MCF 10A (cell line): ENCODE results near the gene TRMT6. TPM values are rescaled to one million over a fixed set of nuclear protein-coding genes. Genes with fewer than 3 reads are reported as not detected.

Experiments used
- BruUV-seq: library from RNA; stranded (reverse); fragments of 400-500 nt; replicated peaks from 2 replicates; lab custom pipeline; 2021; lab: Mats Ljungman, UMichigan
- CTCF ChIA-PET: fragments of 300-600 bp; sonication (Branson Sonifier 250); formaldehyde crosslinking; extraction: SDS; loops from one replicate; lab custom pipeline; 2021; ENCODE audit warnings: antibody characterized with exemption, inconsistent platforms; lab: Yijun Ruan, JAX
- POLR2A ChIA-PET: fragments of 300-600, 350-650 bp; sonication (Branson Sonifier 250); formaldehyde crosslinking; extraction: SDS; loops from one replicate; lab custom pipeline; 2020; ENCODE audit warnings: antibody characterized with exemption, inconsistent platforms; lab: Yijun Ruan, JAX
- DNase-seq: peaks from one replicate; pipeline ENCODE4 v3.0.0-alpha.2; 2018; ENCODE audit not compliant: unreplicated experiment
- H3K27ac Mint-ChIP-seq: one replicate; pipeline ENCODE4 v1.8.0; 2022; ENCODE audit warnings: mild to moderate bottlenecking, low read depth, mixed read lengths; ENCODE audit not compliant: unreplicated experiment
- H3K27me3 Mint-ChIP-seq: one replicate; pipeline ENCODE4 v1.8.0; 2022; ENCODE audit warnings: mixed read lengths; ENCODE audit not compliant: insufficient read depth, unreplicated experiment
- H3K36me3 Mint-ChIP-seq: one replicate; pipeline ENCODE4 v1.8.0; 2022; ENCODE audit warnings: mild to moderate bottlenecking, moderate library complexity, mixed read lengths; ENCODE audit not compliant: insufficient read depth, unreplicated experiment
- H3K4me1 Mint-ChIP-seq: one replicate; pipeline ENCODE4 v1.8.0; 2022; ENCODE audit warnings: mixed read lengths; ENCODE audit not compliant: insufficient read depth, unreplicated experiment
- H3K4me3 Mint-ChIP-seq: one replicate; pipeline ENCODE4 v1.8.0; 2022; ENCODE audit warnings: mild to moderate bottlenecking, moderate library complexity, mixed read lengths; ENCODE audit not compliant: unreplicated experiment
- H3K9me3 Mint-ChIP-seq: one replicate; pipeline ENCODE4 v1.8.0; 2022; ENCODE audit warnings: mixed read lengths; ENCODE audit not compliant: unreplicated experiment
- intact Hi-C: fragments of 100-400 bp; cut with micrococcal nuclease; formaldehyde crosslinking; loops from 2 replicates; pipeline ENCODE4 v1.14.1; 2022
- total RNA-seq: library from RNA; stranded (reverse); gene quantifications from 2 replicates; pipeline ENCODE4 v1.2.3, GENCODE V29; 2022
- TF ChIP-seq, protein P1 (sequence below): fragments of 200-600 bp; IDR thresholded peaks from one replicate; pipeline ENCODE4 v1.8.0; 2022; ENCODE audit warnings: antibody characterized with exemption, mild to moderate bottlenecking; ENCODE audit not compliant: unreplicated experiment

Gene TRMT6
- total RNA-seq, 1 experiment from 2014 or later: 44.9 TPM

DNA sequence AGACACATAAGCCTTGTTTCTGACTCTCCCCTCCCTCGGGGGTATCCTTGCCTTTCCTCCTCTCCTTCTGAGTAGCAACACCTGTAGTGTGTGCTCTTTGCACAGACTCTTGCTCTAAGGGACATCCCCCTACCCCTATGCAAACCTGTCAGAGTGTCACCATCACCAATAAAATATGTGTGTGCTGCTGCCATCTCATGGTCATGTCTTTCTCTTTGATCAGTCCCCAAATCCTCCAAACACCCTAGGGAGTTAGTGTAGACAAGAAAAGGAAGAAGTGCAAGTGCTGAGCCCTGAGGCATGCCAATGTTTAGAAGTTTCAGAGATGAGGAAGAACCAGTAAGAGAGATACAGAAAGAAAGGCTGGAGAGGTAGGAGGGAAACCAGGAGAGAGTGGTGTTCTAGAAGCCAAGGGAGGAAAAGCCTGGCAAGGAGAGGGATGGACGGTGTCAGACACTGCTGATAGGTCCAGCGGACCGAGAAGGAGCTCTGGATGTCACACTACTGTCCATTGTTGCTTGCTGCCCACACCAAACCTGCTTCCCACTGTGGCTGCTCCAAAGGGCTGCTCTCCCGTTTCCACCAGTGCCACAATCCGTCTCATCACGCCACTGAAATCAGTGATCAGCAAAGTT lies 16.4 kb downstream of the TRMT6 start:
- no peak overlapping the region for H3K27ac Mint-ChIP-seq
- DNase-seq: peak; percentile 56
- no TSS peak for BruUV-seq
- POLR2A ChIA-PET: interaction anchor here (0.8 to 1.0 kb wide), 2 partner anchors 12 to 15 kb away, joined by 4 to 6 read pairs; no protein-coding TSS in a partner anchor
- H3K9me3 Mint-ChIP-seq: no peaks in the 10 kb centered on the region
- CTCF ChIA-PET: interaction anchor here (0.6 to 4.7 kb wide), 15 partner anchors 8 to 420 kb away, joined by 3 to 41 read pairs (median 3); no protein-coding TSS in a partner anchor
- no peaks in the 10 kb centered on the region for H3K27me3 Mint-ChIP-seq
- peaks cover 14% of the 10 kb centered on the region for H3K36me3 Mint-ChIP-seq
- intact Hi-C loops: loop anchor here (1.0 to 5.0 kb wide), 4 partner anchors 127 to 405 kb away; no protein-coding TSS in a partner anchor
- H3K4me1 Mint-ChIP-seq: peaks cover 5% of the 10 kb centered on the region
- TF ChIP-seq, protein P1, sequence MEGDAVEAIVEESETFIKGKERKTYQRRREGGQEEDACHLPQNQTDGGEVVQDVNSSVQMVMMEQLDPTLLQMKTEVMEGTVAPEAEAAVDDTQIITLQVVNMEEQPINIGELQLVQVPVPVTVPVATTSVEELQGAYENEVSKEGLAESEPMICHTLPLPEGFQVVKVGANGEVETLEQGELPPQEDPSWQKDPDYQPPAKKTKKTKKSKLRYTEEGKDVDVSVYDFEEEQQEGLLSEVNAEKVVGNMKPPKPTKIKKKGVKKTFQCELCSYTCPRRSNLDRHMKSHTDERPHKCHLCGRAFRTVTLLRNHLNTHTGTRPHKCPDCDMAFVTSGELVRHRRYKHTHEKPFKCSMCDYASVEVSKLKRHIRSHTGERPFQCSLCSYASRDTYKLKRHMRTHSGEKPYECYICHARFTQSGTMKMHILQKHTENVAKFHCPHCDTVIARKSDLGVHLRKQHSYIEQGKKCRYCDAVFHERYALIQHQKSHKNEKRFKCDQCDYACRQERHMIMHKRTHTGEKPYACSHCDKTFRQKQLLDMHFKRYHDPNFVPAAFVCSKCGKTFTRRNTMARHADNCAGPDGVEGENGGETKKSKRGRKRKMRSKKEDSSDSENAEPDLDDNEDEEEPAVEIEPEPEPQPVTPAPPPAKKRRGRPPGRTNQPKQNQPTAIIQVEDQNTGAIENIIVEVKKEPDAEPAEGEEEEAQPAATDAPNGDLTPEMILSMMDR: peak; percentile 42
- H3K4me3 Mint-ChIP-seq: no peak overlapping the region

DNA sequence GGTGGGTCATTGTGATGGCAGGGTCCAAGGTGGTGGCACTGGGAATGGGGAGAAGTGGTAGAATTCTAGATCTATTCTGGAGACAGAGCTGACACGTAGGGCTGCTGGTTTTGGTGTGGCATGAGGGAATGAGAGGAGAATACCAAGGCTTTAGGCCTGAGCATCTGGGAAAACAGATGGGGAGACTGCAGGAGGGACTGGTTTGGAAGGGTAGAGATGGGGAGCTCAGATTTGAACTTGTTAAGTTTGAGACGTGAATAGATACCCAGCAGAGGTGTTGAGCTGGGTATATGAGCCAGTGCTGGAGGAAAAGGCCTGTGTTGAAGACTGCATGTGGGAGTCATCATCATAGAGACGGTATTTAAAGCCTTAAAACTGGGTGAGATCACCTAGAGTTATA lies 17.5 kb downstream of the TRMT6 start:
- Mint-ChIP-seq H3K36me3 (peaks cover 3% of the 10 kb centered on the region), H3K27ac (no peak overlapping the region), H3K4me3 (no peak overlapping the region), H3K9me3 (no peaks in the 10 kb centered on the region), H3K27me3 (no peaks in the 10 kb centered on the region), H3K4me1 (peaks cover 5% of the 10 kb centered on the region)
- intact Hi-C loops: loop anchor here (1.0 to 5.0 kb wide), 3 partner anchors 125 to 365 kb away; no protein-coding TSS in a partner anchor
- TF ChIP-seq, protein P1: no peak
- CTCF ChIA-PET: interaction anchor here (0.7 to 4.7 kb wide), 13 partner anchors 32 to 419 kb away, joined by 3 to 41 read pairs (median 4); no protein-coding TSS in a partner anchor
- DNase-seq: no peak
- no TSS peak for BruUV-seq
- POLR2A ChIA-PET: interaction anchor here (0.6 to 1.0 kb wide), 3 partner anchors 14 to 404 kb away, joined by 3 to 6 read pairs (median 6); no protein-coding TSS in a partner anchor

DNA sequence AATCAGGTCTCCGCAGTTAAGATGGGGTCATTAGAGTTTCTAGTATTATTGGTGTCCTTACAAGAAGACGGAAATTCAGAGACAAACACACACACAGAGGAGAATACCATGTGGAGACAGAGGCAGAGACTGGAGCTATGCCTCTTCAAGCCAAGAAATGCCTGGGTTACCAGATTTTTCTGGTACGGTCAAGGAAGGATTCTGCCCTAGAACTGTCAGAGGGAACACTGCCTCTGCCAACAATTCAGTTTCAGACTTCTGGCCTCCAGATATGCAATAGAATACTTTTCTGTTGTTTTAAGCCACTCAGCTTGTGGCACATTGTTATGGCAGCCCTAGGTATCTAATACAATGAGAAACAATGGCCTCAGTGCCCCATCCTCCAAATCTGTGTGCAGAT lies 18.9 kb downstream of the TRMT6 start:
- no peak overlapping the region for H3K4me3 Mint-ChIP-seq
- no peak overlapping the region for H3K27ac Mint-ChIP-seq
- H3K36me3 Mint-ChIP-seq: no peaks in the 10 kb centered on the region
- intact Hi-C loops: loop anchor here (5.0 kb wide), 2 partner anchors 124 to 364 kb away; no protein-coding TSS in a partner anchor
- no peak for DNase-seq
- POLR2A ChIA-PET: interaction anchor here (0.6 to 0.9 kb wide), 2 partner anchors 9 to 134 kb away, joined by 4 read pairs; no protein-coding TSS in a partner anchor
- TF ChIP-seq, protein P1: no peak
- CTCF ChIA-PET: interaction anchor here (1.0 to 1.4 kb wide), 2 partner anchors 44 to 401 kb away, joined by 3 to 4 read pairs; no protein-coding TSS in a partner anchor
- no peaks in the 10 kb centered on the region for H3K27me3 Mint-ChIP-seq
- no TSS peak for BruUV-seq
- H3K4me1 Mint-ChIP-seq: peaks cover 5% of the 10 kb centered on the region
- no peaks in the 10 kb centered on the region for H3K9me3 Mint-ChIP-seq
